ENCODE data around the gene HHAT. TPM values are rescaled to one million over a fixed set of nuclear protein-coding genes. Genes with fewer than 3 reads are reported as not detected.

The HHAT gene
- polyA plus RNA-seq, 3 donors, result 1.1 to 1.6 (median 1.5) TPM

DNA sequence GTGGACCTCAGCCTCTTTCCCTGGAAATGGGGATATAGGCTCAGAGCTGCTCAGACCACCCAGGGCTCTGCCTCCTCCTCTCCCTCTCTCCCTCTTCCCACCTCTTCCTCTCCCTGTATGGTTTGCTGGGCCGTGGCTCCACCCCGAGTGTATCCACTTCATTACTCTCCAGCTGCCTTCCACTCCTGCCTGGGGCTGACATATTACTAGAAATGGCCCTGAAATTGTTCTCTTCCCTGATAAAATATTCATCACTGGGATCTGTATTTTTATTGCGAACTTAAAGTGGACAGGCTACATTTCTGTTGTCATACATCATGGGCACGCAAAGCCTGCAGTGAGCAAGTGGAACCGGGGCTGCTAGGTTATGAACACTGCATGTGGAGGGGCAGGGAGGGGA is 225.0 kb downstream of the HHAT start:
- Mint-ChIP-seq H3K27ac (no peak overlapping the region), H3K36me3 (no peaks in the 10 kb centered on the region)
- TF ChIP-seq CTCF (IDR thresholded peaks at IDR 0.05), result no peak

DNA sequence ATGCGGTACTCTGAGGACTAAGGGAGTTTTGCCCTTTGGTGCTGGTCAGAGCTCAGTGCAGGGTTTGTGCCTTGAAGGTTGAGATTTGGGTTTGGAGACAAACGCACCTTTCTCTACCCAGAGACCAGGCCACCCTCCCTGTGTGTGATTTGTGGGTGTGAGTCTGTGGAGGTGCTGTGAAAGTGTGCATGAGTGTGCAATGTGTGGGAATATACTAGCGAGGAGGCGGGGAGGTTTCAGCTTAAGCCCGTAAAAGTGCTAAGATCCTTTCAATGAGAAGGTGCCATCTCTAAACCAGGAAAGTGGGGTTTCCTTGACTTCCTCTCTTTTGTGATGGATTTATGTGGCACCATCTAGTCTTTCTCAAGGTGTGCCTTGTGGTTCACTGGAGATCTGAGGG is 225.7 kb downstream of the HHAT start:
- Histone ChIP-seq H3K4me1 (ENCODE audit: control insufficient read depth in 1 of 2, insufficient read depth in 2 of 2, low read length in 2 of 2) (no peaks in the 10 kb centered on the region), H3K9ac (ENCODE audit: insufficient read depth, low read length, poor library complexity, severe bottlenecking) (no peak overlapping the region), H4K20me1 (ENCODE audit: insufficient read depth, low read length) (no peaks in the 10 kb centered on the region), H3K36me3 (replicated peaks in 1 of 2; ENCODE audit: control insufficient read depth in 1 of 2, insufficient read depth in 2 of 2, low read length in 2 of 2) (no peaks in the 10 kb centered on the region), H3K79me2 (ENCODE audit: insufficient read depth, low read length) (no peaks in the 10 kb centered on the region), H2AFZ (ENCODE audit: insufficient read depth, low read depth, low read length, poor library complexity, severe bottlenecking) (no peak overlapping the region), H3K4me3 (replicated peaks in 1 of 3; ENCODE audit: low read depth in 2 of 3, low read length in 3 of 3) (no peak overlapping the region), H3K4me2 (replicated peaks; ENCODE audit: extremely low read depth, low read length, poor library complexity, severe bottlenecking) (no peak overlapping the region), H3K27ac (ENCODE audit: low read depth in 1 of 2, low read length in 2 of 2) (no peak overlapping the region), H3K9me3 (replicated peaks in 1 of 2; ENCODE audit: control insufficient read depth in 1 of 2, insufficient read depth in 1 of 2, low read length in 2 of 2) (no peaks in the 10 kb centered on the region), H3K27me3 (ENCODE audit: control insufficient read depth in 2 of 2, insufficient read depth in 2 of 2, low read length in 2 of 2) (no peaks in the 10 kb centered on the region)
- no peak for DNase-seq
- Mint-ChIP-seq H3K9me3 (peaks cover 0 to 7% (median 4%) of the 10 kb centered on the region in 7 donors), H3K27ac (no peak overlapping the region), H3K4me1 (no peaks in the 10 kb centered on the region), H3K36me3 (no peaks in the 10 kb centered on the region), H3K4me3 (no peak overlapping the region), H3K27me3 (ENCODE audit: low read depth in 3 of 3) (peaks cover 0 to 2% (median 2%) of the 10 kb centered on the region in 3 donors)
- intact Hi-C loops (cut with micrococcal nuclease), result no loop called here
- TF ChIP-seq CTCF (IDR thresholded peaks at IDR 0.05), result no peak
- 100% methylated on average over 3 of the region's 5 CpGs for WGBS (ENCODE audit: insufficient coverage)

More for the DNA sequence above, 225.0 kb downstream of the HHAT start:
- Histone ChIP-seq H3K4me2 (replicated peaks; ENCODE audit: extremely low read depth, low read length, poor library complexity, severe bottlenecking) (no peak overlapping the region), H2AFZ (ENCODE audit: insufficient read depth, low read depth, low read length, poor library complexity, severe bottlenecking) (no peak overlapping the region), H3K36me3 (replicated peaks in 1 of 2; ENCODE audit: control insufficient read depth in 1 of 2, insufficient read depth in 2 of 2, low read length in 2 of 2) (no peaks in the 10 kb centered on the region), H3K27ac (ENCODE audit: low read depth in 1 of 2, low read length in 2 of 2) (no peak overlapping the region), H3K27me3 (ENCODE audit: control insufficient read depth in 2 of 2, insufficient read depth in 2 of 2, low read length in 2 of 2) (no peaks in the 10 kb centered on the region), H3K79me2 (ENCODE audit: insufficient read depth, low read length) (no peaks in the 10 kb centered on the region), H3K4me1 (ENCODE audit: control insufficient read depth in 1 of 2, insufficient read depth in 2 of 2, low read length in 2 of 2) (no peaks in the 10 kb centered on the region), H3K9ac (ENCODE audit: insufficient read depth, low read length, poor library complexity, severe bottlenecking) (no peak overlapping the region), H3K9me3 (replicated peaks in 1 of 2; ENCODE audit: control insufficient read depth in 1 of 2, insufficient read depth in 1 of 2, low read length in 2 of 2) (no peaks in the 10 kb centered on the region), H3K4me3 (replicated peaks in 1 of 3; ENCODE audit: low read depth in 2 of 3, low read length in 3 of 3) (no peak overlapping the region), H4K20me1 (ENCODE audit: insufficient read depth, low read length) (no peaks in the 10 kb centered on the region)
- WGBS (ENCODE audit: insufficient coverage), result 71% methylated on average over 4 of the region's 5 CpGs
- Mint-ChIP-seq H3K4me1 (no peaks in the 10 kb centered on the region), H3K4me3 (no peak overlapping the region), H3K27me3 (ENCODE audit: low read depth in 3 of 3) (peaks cover 0 to 2% (median 2%) of the 10 kb centered on the region in 3 donors), H3K9me3 (peaks cover 0 to 7% (median 4%) of the 10 kb centered on the region in 7 donors)
- intact Hi-C loops (cut with micrococcal nuclease), result no loop called here
- no peak for DNase-seq
